NOMO-1 (cell line): ENCODE results near the gene SIX5.
A peak's percentile ranks its signal among the peaks of the same experiment; 100 is the strongest.

Experiments used
- DNase-seq, 2 experiments: peaks; one replicate each; lab custom pipeline; 2025; ENCODE audit not compliant: unreplicated experiment in 2 of 2; lab: John Stamatoyannopoulos, UW

Gene SIX5

DNA sequence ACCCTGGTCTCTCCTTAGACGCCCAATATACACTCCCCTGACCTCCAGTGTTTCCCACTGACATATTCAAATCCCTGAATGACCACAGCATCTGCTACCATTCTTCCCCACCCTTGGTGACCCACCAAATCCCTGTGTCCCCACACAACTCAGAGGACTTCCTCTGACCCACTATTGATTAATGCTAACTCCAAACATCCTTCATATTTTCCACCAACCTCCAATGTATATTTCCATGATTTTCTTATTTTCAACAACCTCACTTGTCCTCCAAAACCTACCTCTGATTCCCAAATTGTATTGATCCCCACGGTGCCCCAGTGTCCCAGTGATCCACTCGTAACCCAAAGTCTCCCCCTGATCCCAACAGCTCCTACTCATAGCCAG is 24.1 kb upstream of the SIX5 start:
- no peak for DNase-seq

DNA sequence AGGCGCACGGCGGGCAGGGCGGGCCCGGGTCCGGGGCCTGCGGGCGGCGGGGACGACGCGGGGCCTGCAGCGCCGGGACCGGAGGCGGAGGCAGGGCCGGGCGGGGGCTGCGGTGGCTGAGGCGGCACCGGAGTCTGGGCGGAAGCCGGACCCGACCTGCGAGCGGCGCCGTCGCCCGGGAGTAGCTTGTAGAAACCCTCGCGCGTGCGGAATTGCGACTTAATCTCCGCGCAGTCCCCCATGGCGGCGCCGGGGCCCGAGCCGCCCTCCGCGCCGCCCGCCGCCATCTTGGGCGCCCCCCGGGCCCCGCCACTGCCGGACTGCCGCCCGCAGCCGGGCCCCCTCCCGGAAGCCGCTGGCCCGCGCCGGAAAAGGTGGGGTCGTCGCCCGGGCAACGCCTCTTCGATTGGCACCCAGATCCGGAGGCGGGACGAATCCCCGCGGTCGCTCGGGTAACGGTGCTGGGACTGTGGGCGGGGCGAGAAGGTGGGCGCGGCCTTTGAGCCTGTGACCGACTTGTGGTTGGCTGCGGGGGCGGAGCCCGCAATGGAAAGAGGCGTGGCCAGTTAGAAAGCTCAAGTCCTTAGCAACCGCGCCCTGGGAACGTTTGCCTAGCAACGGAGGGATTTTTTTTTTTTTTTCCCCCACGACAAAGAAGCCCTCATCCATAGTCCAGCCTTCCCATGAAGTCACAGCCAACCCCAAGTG is 23.6 kb upstream of the SIX5 start, which contains the start of gene DMWD:
Gene DMWD, minus strand, starts transcription at position 376 of the 708 bp plus-strand sequence. Its CDS starts 89 bp downstream, at position 287.
- peak; percentile 90 to 95 for DNase-seq

DNA sequence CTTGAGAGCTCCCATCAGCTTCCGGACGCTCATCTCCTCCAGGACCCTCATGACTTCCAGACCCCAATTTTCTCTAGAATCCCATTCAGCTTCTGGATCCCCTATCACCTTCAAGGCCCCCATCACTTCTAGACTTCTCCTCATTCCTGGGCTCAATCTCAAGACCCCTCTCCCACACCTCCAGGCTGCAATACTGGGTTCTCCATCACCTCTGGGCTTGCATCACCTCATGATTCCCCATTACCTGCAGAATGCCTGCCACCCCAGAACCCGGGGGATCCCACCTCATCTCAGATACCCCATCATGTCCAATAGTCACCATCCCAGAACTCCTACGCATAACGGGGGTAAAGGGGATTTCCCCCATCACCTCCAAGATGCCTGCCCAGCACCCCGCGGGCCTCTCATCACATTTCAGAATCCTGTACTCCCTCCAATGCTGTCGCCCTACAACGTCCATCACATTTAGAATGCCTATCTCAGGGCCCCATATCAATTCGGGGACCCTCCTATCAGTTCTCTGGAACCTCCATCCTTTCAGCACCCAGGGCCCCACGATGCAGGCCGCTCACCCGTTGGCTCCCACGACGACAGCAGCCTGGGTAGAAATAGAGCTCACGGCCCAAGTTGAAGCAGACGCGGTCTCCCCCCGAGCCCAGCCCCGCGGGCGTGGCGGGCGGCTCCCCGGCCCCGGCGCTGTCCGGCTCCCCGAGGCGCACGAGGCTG is 22.9 kb upstream of the SIX5 start:
- no peak for DNase-seq

DNA sequence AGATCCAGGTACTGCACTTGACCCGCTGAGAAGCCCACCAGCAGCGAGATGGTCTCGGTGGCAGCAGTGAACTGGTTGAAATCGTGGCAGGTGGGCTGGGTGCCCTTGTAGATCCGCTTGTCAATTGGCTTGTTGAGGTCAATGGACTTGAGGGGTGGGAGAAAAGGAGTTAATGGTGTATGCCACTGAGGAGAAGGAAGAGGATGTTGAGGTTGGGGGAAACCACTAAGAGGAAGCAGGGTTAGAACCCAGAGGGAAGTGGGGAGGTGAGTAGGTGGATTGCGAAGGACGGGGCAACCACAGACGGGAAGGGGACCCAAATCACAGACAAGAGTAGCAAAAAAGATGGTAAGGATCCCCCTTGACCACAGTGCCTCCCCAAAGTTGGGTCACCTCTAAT is 21.9 kb upstream of the SIX5 start:
- peak; percentile 87 to 92 for DNase-seq

DNA sequence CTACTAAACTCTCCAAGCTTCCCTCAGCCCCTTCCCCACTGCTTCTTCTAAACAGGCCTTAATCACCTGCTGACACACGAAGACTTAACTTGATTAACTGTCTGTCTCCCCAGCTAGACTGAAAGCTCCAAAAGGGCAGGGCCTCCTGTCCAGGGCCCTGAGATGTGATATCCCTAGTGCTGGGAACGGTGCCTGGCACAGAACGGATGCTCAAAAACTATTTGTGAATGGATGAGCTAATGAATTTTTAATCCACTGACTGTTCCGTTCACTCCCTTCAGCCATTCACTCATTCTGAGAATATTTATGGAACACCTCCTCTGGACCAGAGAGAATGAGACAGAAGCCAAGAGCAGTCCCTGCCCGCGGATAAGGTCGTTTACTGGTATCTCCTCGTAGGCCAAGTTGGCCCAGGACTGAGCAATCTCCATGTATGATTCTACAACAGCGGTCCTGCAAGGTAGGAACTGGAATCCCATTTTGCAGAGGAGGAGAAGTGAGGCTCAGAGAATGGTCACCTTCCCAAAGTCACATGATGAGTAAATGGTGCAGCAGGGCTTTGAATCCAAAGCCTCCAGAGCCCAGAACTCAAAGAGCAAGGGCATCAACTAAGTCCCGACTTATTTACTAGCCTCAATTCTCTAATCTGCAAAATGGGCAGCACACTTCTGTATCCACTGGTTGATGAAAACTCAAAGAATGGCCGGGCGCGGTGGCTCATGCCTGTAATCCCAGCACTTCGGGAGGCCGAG is 20.2 kb upstream of the SIX5 start:
- DNase-seq = no peak

DNA sequence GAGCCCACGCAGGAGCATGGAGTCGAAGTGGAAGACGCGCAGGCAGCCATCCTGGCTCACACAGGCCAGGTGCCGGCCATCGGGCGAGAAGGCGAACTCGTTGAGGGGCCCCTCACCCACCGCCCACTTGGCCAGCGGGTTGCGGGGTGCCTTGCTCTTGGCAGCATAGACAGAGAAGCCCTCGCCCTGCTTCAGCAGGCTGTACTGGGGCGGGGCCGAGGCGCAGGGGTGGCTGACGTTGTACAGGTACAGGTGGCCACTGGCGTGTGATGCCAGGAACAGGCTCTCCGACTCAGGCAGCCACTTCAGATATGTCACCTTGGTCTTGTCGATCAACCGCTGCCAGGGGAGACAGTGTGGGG is 17.5 kb upstream of the SIX5 start:
- no peak for DNase-seq

DNA sequence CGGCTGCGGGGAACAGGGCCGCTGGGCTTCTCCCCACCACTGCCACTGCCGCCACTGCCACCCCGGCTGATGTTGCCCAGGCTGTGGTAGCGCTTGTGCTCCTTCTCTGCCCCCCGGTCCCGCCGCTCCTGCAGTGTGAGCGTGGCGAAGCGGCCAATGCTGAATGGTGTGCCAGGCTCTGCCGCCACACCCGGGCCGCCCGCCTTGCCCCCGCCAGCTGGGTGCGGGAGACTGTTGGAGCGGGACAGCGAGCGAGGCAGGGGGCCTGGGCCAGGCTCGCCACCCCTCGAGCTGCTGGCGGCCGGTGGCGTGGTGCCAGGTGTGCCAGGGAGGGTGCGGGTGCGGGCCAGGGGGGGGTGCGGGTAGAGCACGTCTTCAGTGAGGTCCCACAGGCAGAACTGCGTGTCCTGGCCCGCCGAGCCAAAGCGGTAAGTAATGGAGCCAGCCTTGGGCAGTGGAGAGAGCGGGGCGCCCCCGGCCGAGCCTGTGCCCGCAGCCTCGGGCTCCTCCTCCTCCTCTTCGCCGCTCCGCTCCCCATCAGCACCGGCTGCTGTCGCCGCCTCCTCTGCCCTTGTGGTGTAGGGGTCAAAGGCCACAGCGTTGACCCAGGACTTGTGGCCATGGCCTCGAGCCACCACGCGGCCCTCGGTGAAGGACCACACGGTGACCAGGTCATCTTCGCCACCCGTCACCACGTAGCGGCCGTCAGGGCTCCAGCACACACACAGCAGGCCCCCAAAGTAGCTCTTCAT is 16.9 kb upstream of the SIX5 start:
- no peak for DNase-seq

DNA sequence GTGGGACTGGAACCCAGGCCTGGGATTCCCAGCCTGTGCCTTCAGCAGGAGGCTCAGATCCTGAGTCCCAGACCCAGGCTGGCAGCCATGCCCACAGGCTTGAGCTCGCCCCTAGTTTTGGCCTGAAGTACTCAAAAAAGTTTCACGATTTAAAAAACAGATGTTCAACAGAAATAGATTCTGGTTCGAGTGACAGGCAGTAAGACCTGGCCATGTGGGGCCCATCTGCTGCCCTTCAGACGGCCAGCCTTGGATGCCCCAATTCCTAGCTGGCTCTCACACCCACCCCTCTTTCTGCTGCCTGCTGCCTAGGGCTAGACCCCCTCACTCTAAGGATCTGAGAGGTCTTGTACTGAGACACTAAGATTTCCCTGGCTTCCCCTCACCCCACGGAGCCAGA is 16.0 kb upstream of the SIX5 start:
- DNase-seq = no peak

DNA sequence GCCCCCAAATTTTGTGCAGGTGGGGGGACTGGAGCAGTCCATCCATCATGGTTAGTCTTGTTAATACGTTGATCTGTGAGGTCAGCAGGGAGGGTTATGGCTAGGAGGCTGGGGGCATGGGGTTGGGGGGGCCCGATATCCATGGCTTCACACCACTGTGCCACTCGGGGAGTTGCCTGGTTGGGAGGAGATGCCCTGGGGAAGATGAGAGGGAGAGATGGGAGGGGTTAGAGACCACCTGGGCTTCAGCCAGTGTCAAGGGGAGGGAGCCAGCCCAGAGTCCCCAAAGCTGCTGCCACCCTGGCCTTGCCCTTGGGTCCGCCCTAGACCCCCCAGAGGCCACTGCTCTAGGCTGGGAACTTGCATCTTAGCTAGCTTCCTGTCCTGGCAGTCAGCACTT is 15.0 kb upstream of the SIX5 start:
- DNase-seq = no peak

DNA sequence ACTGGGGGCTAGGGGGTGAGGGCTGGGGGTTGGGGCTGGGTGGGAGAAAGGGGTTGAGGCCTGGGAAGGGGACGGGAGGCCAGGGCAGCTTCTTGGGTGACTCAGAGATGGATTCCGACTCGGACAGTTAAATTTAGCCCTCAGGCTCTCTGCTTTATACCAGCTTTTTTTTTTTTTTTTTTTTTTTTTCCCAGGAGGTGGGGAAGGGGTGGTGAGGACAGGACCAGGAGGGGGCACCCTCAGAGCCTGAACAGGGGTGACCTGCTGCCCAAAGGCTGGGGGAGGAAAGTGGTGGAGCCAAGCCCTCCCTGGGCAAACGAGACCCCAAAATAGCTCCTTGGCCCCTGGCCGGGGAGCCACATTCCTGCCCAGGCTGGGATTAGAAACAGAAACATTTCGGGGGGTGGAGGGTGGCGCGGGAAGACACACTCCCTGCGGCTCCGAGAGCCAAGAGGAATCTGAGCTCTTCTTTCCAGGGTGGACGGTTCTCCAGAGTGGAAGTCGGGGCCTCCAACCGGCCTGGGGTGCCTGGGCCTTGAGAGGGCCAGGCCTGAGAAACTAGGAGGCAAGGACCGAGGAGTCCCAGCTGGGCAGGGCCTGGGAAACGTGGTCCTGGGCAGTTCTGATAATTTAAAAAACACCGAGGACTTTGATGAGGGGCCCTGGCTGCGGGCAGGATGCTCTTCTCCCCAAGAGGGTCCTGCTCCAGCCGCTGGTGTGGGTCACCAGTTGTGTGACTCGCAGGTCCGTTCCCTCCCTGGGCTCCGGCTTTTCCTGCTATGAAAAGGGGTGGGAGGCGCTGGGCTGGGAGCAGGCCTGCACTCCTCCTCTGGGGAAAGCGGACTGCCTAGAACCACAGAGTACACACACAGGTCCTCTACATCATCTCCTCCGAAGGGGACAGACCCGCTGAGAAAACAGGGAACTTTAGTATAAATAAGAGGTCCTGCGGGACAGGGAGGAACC is 14.1 kb upstream of the SIX5 start:
- DNase-seq = no peak

DNA sequence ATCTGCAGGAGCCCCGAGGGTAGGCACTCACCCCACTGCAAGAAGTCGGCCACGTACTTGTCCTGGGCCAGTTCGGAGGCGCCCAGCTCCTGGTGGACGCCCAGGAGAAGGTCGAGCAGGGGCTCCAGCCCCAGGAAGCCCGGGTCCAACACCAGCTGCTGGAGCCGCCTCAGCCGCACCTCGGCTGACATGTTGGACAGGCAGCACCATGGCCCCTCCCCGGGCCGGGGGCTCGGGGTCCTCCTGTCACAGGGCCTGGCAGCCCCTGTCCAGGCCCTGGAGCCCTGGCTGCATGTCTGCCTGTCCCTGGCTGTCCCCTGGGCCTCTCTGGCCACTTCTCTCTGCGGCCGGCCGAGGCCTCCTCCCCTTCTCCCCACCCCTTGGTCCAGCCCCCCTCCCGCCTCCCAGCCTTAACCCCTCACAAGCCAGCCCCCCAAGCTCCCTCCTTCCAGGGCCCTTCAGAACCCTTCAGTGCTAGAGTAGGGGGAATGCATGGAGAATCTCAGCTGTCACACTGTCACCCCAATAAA is 13.2 kb upstream of the SIX5 start, which contains the start of gene DMPK:
Gene DMPK, minus strand, starts transcription at position 329 of the 530 bp plus-strand sequence. Its CDS starts 138 bp downstream, at position 191.
- DNase-seq = no peak

DNA sequence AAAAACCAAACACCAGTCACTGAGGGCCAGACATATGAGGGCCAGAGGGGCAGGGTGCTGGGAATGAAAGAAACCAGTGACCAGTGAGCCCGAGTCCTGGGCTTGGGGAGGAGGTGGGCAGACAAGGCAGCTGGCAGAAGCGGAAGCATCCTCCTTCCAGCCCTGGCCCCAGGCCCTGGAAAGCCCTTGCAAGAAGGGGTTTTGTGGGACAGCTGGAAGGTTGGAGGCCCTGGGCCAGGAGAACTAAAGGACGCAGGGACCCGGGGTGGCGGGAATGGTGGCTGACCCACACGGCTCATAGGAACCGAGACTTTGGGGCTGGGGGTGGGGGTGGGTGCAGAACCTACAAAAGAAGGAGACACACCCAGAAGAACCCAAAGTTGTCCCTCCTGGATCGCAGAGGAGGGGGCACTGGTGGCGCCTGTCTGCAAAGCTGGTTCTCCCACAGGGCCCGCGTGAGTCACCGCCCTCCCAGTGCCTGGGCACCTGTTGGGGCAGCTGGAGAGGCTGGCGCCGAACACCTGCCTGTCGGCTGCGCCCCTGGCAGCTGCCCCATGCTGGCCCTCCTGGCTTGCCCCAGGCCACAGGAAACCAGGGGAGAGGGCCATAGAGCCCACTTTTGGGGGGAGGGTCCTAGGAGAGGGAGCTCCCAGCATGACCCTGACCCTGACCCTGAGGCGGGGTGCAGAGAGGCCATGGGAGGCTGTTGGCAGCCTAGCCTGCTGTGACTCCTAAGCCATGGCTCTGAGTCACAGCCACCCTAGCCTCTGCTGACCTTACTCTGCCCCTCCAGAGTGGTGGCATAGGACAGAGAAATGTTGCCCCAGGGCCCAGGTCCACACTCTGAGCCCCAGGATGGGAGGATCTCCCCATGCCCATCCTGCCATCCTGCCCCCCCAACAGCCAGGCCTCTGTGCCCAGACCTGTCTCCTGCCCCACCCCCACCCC is 12.4 kb upstream of the SIX5 start:
- no peak for DNase-seq

DNA sequence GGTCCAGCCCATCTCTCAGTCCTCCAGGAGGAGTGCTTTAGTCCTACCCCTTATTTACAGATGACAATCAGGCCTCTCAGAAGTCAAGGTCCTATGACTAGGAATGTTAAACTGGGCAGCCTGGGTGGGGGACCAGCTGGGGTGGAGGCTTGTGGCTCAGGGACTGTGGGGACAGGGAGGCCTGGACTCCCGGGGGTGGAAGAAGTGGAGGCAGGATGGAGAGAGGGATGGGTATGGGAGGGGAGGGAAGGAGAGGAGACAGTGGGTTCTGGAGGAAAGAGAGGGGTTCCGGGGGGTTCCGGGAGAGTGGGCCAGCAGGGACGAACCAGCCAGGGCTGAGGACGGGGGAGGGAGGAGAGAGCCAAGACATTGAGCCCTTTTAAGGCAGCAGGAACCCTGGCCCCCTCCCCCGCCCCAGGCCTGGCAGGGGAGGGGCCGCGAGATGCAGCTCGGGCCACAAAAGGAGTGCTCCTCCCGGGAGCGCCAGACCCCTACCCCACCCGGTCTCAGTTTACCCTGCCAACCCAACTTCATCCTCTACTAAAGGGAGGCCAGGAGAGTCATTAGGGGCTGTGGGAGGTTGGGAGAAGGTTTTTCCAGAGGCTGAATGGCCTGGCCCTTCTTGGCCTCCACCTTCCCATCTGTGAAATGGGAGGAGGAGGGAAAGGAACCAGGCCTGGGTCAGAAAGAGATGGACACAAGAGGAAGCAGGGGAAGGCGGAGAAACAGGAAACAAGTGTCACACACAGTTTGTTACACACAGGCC is 11.6 kb upstream of the SIX5 start:
- DNase-seq = no peak

DNA sequence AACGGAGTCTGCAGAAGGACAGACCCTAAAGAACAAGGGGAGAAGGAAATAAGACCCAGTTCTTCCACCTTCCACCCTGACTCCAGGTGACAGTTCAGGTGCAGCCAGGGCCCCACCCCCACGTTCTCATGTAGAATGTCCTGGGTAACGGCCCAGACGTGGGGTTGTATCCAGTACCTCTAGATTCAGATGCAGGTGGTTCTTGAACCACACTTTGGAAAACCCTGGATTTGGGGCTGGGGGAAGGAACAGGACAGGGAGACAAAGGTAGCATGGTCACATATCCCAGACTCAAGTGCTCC is 11.0 kb upstream of the SIX5 start:
- no peak for DNase-seq

DNA sequence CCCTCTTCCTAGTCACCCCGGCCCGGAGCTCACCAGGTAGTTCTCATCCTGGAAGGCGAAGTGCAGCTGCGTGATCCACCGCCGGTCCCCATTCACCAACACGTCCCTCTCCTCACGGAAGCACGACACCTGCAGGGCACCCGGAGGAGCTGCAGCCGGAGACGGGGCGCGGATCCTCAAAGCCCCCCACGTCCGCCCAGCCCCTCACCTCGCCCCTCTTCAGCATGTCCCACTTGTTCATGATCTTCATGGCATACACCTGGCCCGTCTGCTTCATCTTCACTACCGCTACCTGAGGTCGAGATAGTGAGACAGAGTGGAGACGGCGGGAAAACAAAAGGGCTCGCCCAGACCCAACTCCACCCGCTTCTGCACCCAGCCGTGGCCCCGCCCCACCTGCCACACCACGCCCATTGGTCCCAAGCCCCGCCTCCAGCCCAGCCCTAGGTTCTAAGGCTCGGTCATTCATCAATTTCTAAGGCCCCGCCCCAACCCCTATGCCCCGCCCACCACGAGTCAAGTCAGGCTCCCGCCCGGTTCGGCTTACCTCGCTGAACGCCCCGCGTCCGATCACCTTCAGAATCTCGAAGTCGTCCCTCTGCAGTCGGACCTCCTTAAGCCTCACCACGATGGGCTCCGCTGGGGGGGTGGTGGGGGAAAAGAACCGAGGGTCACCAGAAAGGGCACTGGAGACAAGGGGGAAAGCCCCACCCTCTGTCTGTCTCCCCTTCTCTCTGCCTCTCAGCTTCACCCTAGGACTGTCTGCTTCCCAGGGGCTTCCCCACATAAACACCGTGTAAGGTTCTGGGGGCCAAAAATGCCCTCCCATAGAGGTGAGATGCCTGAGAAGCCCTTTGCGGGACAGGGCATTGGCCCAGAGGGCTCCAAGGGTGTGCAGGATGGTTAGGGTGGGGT is 10.4 kb upstream of the SIX5 start:
- peak; percentile 41 to 50 for DNase-seq

DNA sequence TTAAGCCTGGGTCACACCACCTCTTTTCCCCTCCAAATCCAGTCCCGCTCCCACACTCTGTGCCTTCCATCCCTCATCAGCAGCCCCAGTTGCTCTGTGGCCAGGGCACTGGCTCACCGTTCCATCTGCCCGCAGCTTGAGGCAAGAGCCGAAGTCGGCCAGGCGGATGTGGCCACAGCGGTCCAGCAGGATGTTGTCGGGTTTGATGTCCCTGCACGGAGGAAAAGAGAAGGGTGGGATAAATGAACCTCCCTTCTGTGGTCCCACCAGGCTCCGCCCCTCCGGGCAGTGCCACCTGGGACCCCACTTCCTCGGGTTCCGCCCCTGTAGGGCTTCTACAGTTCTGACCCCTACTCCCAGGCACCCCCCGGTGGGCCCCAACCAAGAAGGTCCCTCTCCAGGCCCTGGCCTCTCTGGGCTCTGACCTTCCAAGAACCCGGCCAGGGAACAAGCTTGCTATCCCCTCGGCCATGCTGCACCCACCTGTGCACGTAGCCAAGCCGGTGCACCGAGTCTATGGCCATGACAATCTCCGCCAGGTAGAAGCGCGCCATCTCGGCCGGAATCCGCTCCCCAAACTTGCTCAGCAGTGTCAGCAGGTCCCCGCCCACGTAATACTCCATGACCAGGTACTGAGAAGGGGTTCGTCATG is 9.1 kb upstream of the SIX5 start:
- no peak for DNase-seq
